Esophagus muscularis mucosa (tissue), 4 donors: ENCODE results near the gene NEURL4. TPM values are rescaled to one million over a fixed set of nuclear protein-coding genes. Genes with fewer than 3 reads are reported as not detected.

Source experiments
- DNase-seq: peaks from one replicate; pipeline ENCODE4 v3.0.0-alpha.2; 2017; ENCODE audit errors: extremely low spot score
- H3K27ac ChIP-seq, 4 donors: fragments of 200-600 bp; sonication (generic); replicated peaks in 1 of 4; 1 replicate in 3 of 4; 2 replicates in 1 of 4; pipeline ENCODE4 v1.5.1; 2016 to 2019; ENCODE audit warnings: mild to moderate bottlenecking in 1 of 4
- H3K27me3 ChIP-seq, 4 donors: fragments of 200-600 bp; sonication (generic); one replicate each; pipeline versions ENCODE4 v1.5.1 to v1.6.0; 2016 to 2019
- H3K36me3 ChIP-seq, 4 donors: fragments of 200-600 bp; sonication (generic); one replicate each; pipeline ENCODE4 v1.5.1; 2016 to 2019
- H3K4me1 ChIP-seq, 4 donors: fragments of 200-600 bp; sonication (generic); one replicate each; pipeline ENCODE4 v1.5.1; 2016 to 2019
- H3K4me3 ChIP-seq, 4 donors: fragments of 200-600 bp; sonication (generic); 1 replicate in 2 of 4; 2 replicates in 2 of 4; pipeline ENCODE4 v1.5.1; 2016 to 2019; ENCODE audit warnings: mild to moderate bottlenecking in 4 of 4, moderate library complexity in 1 of 4
- H3K9me3 ChIP-seq, 4 donors: fragments of 200-600 bp; sonication (generic); 1 replicate in 3 of 4; 2 replicates in 1 of 4; pipeline ENCODE4 v1.5.1; 2016 to 2019
- CTCF ChIP-seq, 3 experiments: fragments of 200-600 bp in 2 of 3; fragments of 450-650 bp in 1 of 3; sonication (generic) in 2 of 3; IDR thresholded peaks; one replicate each; pipeline ENCODE4 v1.5.1; 2017 to 2019; ENCODE audit warnings: antibody characterized with exemption in 3 of 3, mild to moderate bottlenecking in 2 of 3, moderate library complexity in 1 of 3
- EP300 ChIP-seq: sonication (generic); formaldehyde crosslinking; IDR thresholded peaks from one replicate; pipeline ENCODE4 v1.6.1; 2017; ENCODE audit warnings: antibody characterized with exemption
- POLR2A ChIP-seq: fragments of 450-650 bp; IDR thresholded peaks from one replicate; pipeline ENCODE4 v1.6.1; 2017; ENCODE audit warnings: antibody characterized with exemption, moderate library complexity, mild to moderate bottlenecking, low read depth
- POLR2AphosphoS5 ChIP-seq, 2 donors: sonication (generic); formaldehyde crosslinking; IDR thresholded peaks; one replicate each; pipeline ENCODE4 v1.6.1; 2017; ENCODE audit warnings: antibody characterized with exemption in 2 of 2
- WGBS: methylation state at CpG from one replicate; pipeline ENCODE4 v1.1.5; 2018; 5-methylcytosine and 5-hydroxymethylcytosine counted together
- intact Hi-C: fragments of 100-400 bp; cut with DNase I; formaldehyde crosslinking; loops from one replicate; pipeline ENCODE4 v1.15.1; 2023
- total RNA-seq, 4 donors: library from RNA; depleted of rRNA; stranded (reverse); fragments of >200 nt; gene quantifications; one replicate each; pipeline versions ENCODE4 v1.1.0 to v1.2.1, GENCODE V29; 2016

Gene NEURL4
- total RNA-seq, 4 donors from 2014 or later = 13.9 to 27.0 (median 20.6) TPM

- H3K4me3 ChIP-seq = no peak overlapping the region
- intact Hi-C loops = no loop called here
- H3K27ac ChIP-seq = peak overlapping the region in 1 of 4 donors; percentile 18
- peaks cover 0 to 8% (median 0%) of the 10 kb centered on the region in 4 donors for H3K27me3 ChIP-seq
- H3K9me3 ChIP-seq = no peaks in the 10 kb centered on the region
- no peak for TF ChIP-seq CTCF (IDR thresholded peaks at IDR 0.05)
- no peak for TF ChIP-seq POLR2AphosphoS5 (IDR thresholded peaks at IDR 0.05)
- TF ChIP-seq POLR2A = no peak
- no peak for TF ChIP-seq EP300
- 63% methylated on average over 16 of the region's 19 CpGs for WGBS
- H3K36me3 ChIP-seq = no peaks in the 10 kb centered on the region
- no peak for DNase-seq
- H3K4me1 ChIP-seq = peaks cover 15 to 44% (median 35%) of the 10 kb centered on the region in 4 donors
Measured at GRCh38 chr17:7347630-7348477, 18.7 kb upstream of the NEURL4 start.

GRCh38 chr17:7346761-7347614 lies 17.9 kb upstream of the NEURL4 start:
- no peaks in the 10 kb centered on the region for H3K9me3 ChIP-seq
- 80% methylated on average over 13 of the region's 18 CpGs for WGBS
- intact Hi-C loops = no loop called here
- H3K36me3 ChIP-seq = no peaks in the 10 kb centered on the region
- DNase-seq = no peak
- no peak overlapping the region for H3K4me3 ChIP-seq
- peaks cover 9 to 36% (median 28%) of the 10 kb centered on the region in 4 donors for H3K4me1 ChIP-seq
- TF ChIP-seq CTCF (IDR thresholded peaks at IDR 0.05) (no peak), POLR2AphosphoS5 (IDR thresholded peaks at IDR 0.05) (no peak)
- H3K27me3 ChIP-seq = peaks cover 0 to 15% (median 0%) of the 10 kb centered on the region in 4 donors
- no peak overlapping the region for H3K27ac ChIP-seq

GRCh38 chr17:7343250-7343649 lies 14.1 kb upstream of the NEURL4 start:
- H3K4me3 ChIP-seq = no peak overlapping the region
- no peak for TF ChIP-seq CTCF (IDR thresholded peaks at IDR 0.05)
- no peak for TF ChIP-seq EP300
- TF ChIP-seq POLR2A = no peak
- TF ChIP-seq POLR2AphosphoS5 (IDR thresholded peaks at IDR 0.05) = no peak
- H3K36me3 ChIP-seq = no peaks in the 10 kb centered on the region
- WGBS = 79% methylated on average over 6 of the region's 15 CpGs
- peaks cover 0 to 6% (median 1%) of the 10 kb centered on the region in 4 donors for H3K4me1 ChIP-seq
- intact Hi-C loops = no loop called here
- no peak for DNase-seq
- H3K27ac ChIP-seq = no peak overlapping the region
- H3K27me3 ChIP-seq = peaks cover 0 to 48% (median 4%) of the 10 kb centered on the region in 4 donors
- no peaks in the 10 kb centered on the region for H3K9me3 ChIP-seq

GRCh38 chr17:7341842-7342241 lies 12.7 kb upstream of the NEURL4 start:
- Histone ChIP-seq H3K27me3 (peaks cover 0 to 62% (median 4%) of the 10 kb centered on the region in 4 donors), H3K4me3 (no peak overlapping the region), H3K27ac (no peak overlapping the region), H3K9me3 (no peaks in the 10 kb centered on the region), H3K4me1 (peaks cover 0 to 4% (median 0%) of the 10 kb centered on the region in 4 donors), H3K36me3 (no peaks in the 10 kb centered on the region)
- intact Hi-C loops = no loop called here
- no peak for DNase-seq
- WGBS = 91% methylated on average over 13 of the region's 13 CpGs
- TF ChIP-seq EP300 (no peak), CTCF (IDR thresholded peaks at IDR 0.05) (no peak), POLR2AphosphoS5 (IDR thresholded peaks at IDR 0.05) (no peak), POLR2A (no peak)
